SK-N-SH (cell line): ENCODE data around the gene NCKAP5L. TPM values are rescaled to one million over a fixed set of nuclear protein-coding genes. Genes with fewer than 3 reads are reported as not detected.

Experiments
- CTCF ChIA-PET: fragments of 300-600, 350-600 bp; formaldehyde crosslinking; extraction: SDS; loops from one replicate; lab custom pipeline; 2021; lab: Yijun Ruan, JAX
- POLR2A ChIA-PET: fragments of 350-600 bp; sonication (Branson Sonifier 250); formaldehyde crosslinking; extraction: SDS; loops from one replicate; lab custom pipeline; 2020; ENCODE audit warnings: antibody characterized with exemption, inconsistent platforms; lab: Yijun Ruan, JAX
- DNase-seq: peaks from one replicate; pipeline ENCODE4 v3.0.0; 2012
- H2AFZ ChIP-seq: fragments of 200-600 bp; sonication (generic); 2 replicates; pipeline ENCODE4 v1.8.1; 2016; ENCODE audit warnings: antibody characterized with exemption, mild to moderate bottlenecking, low read depth
- H3F3A ChIP-seq: fragments of 200-600 bp; sonication (generic); replicated peaks from 2 replicates; pipeline ENCODE3; 2016; ENCODE audit warnings: antibody characterized with exemption, mild to moderate bottlenecking; ENCODE audit not compliant: insufficient read depth
- H3K27ac ChIP-seq, 2 experiments: fragments of 200-500 bp in 1 of 2; fragments of 200-600 bp in 1 of 2; sonication (Bioruptor generic) in 1 of 2; sonication (generic), shearing (Covaris generic) in 1 of 2; 2 replicates each; pipeline versions ENCODE4 v1.5.1 to v1.6.1; 2014 to 2016; ENCODE audit warnings: low read depth in 2 of 2, inconsistent platforms in 1 of 2, low read length in 1 of 2, mild to moderate bottlenecking in 1 of 2, mixed read lengths in 1 of 2
- H3K27me3 ChIP-seq: fragments of 200-600 bp; sonication (generic), shearing (Covaris generic); 2 replicates; pipeline ENCODE4 v1.6.1; 2016; ENCODE audit warnings: mixed run types; ENCODE audit not compliant: insufficient read depth
- H3K36me3 ChIP-seq, 2 experiments: fragments of 200-500 bp in 1 of 2; fragments of 200-600 bp in 1 of 2; sonication (Bioruptor generic) in 1 of 2; sonication (generic) in 1 of 2; replicated peaks in 1 of 2; 2 replicates each; pipeline versions ENCODE3 to v1.5.1; 2014 to 2016; ENCODE audit warnings: low read length in 1 of 2, mild to moderate bottlenecking in 1 of 2; ENCODE audit not compliant: insufficient read depth in 2 of 2, control insufficient read depth in 1 of 2
- H3K4me1 ChIP-seq, 2 experiments: fragments of 200-500 bp in 1 of 2; fragments of 200-600 bp in 1 of 2; sonication (Bioruptor generic) in 1 of 2; sonication (generic), shearing (Covaris generic) in 1 of 2; 2 replicates each; pipeline versions ENCODE4 v1.5.1 to v1.6.1; 2014 to 2016; ENCODE audit warnings: low read depth in 1 of 2, low read length in 1 of 2, mixed run types in 1 of 2; ENCODE audit not compliant: insufficient read depth in 2 of 2, control insufficient read depth in 1 of 2
- H3K4me2 ChIP-seq: fragments of 200-600 bp; sonication (generic), shearing (Covaris generic); 2 replicates; pipeline ENCODE4 v1.6.1; 2017; ENCODE audit warnings: mixed run types
- H3K4me3 ChIP-seq, 2 experiments: fragments of 200-500 bp in 1 of 2; fragments of 200-600 bp in 1 of 2; sonication (Bioruptor generic) in 1 of 2; sonication (generic), shearing (Covaris generic) in 1 of 2; 2 replicates each; pipeline versions ENCODE4 v1.5.1 to v1.8.1; 2014 to 2016; ENCODE audit warnings: low read depth in 2 of 2, inconsistent platforms in 1 of 2, low read length in 1 of 2, mild to moderate bottlenecking in 1 of 2, mixed read lengths in 1 of 2, moderate library complexity in 1 of 2
- H3K79me2 ChIP-seq: fragments of 200-600 bp; sonication (generic); 2 replicates; pipeline ENCODE4 v1.8.1; 2017; ENCODE audit warnings: mild to moderate bottlenecking; ENCODE audit not compliant: insufficient read depth
- H3K9ac ChIP-seq: fragments of 200-600 bp; sonication (generic); 2 replicates; pipeline ENCODE4 v1.6.1; 2017; ENCODE audit warnings: mixed run types
- H3K9me2 ChIP-seq: fragments of 200-600 bp; sonication (generic); 2 replicates; pipeline ENCODE4 v1.6.1; 2017; ENCODE audit warnings: mixed run types
- H3K9me3 ChIP-seq: fragments of 200-600 bp; sonication (generic); 2 replicates; pipeline ENCODE4 v1.6.1; 2017; ENCODE audit warnings: mixed run types, mild to moderate bottlenecking, moderate library complexity
- H4K20me1 ChIP-seq: fragments of 200-600 bp; sonication (generic); 2 replicates; pipeline ENCODE4 v1.6.1; 2017; ENCODE audit warnings: mild to moderate bottlenecking, mixed run types; ENCODE audit not compliant: insufficient read depth
- CTCF ChIP-seq: fragments of 200-600 bp; sonication (generic); IDR thresholded peaks from 2 replicates; pipeline ENCODE4 v1.6.1; 2017; ENCODE audit warnings: antibody characterized with exemption, mild to moderate bottlenecking, moderate library complexity
- EP300 ChIP-seq, 2 experiments: IDR thresholded peaks; 2 replicates each; pipeline versions ENCODE4 v1.4.0 to v1.6.1; 2012; ENCODE audit warnings: borderline replicate concordance in 1 of 2, low read depth in 1 of 2, low read length in 1 of 2
- EZH2phosphoT487 ChIP-seq: fragments of 200-600 bp; sonication (generic); IDR thresholded peaks from 2 replicates; pipeline ENCODE4 v1.6.1; 2017; ENCODE audit warnings: low read depth, mixed run types, mild to moderate bottlenecking, antibody characterized with exemption, moderate library complexity, borderline replicate concordance
- FOXJ3 ChIP-seq: sonication (generic); formaldehyde crosslinking; IDR thresholded peaks from 2 replicates; pipeline ENCODE4 v1.5.1; 2020; ENCODE audit warnings: mild to moderate bottlenecking, missing genetic modification reagents
- FOXM1 ChIP-seq: IDR thresholded peaks from 2 replicates; pipeline ENCODE4 v1.4.0; 2012; ENCODE audit warnings: low read depth, mild to moderate bottlenecking
- GABPA ChIP-seq: IDR thresholded peaks from 2 replicates; pipeline ENCODE4 v1.4.0; 2012; ENCODE audit warnings: low read depth, mild to moderate bottlenecking
- GATA2 ChIP-seq: sonication (generic); formaldehyde crosslinking; IDR thresholded peaks from 2 replicates; pipeline ENCODE4 v1.5.0; 2020; ENCODE audit warnings: mild to moderate bottlenecking, missing genetic modification reagents
- MAX ChIP-seq: IDR thresholded peaks from 2 replicates; pipeline ENCODE4 v1.4.0; 2012; ENCODE audit warnings: low read depth
- MEF2A ChIP-seq: IDR thresholded peaks from 2 replicates; pipeline ENCODE4 v1.4.0; 2012; ENCODE audit warnings: low read depth, borderline replicate concordance
- MXI1 ChIP-seq: IDR thresholded peaks from 2 replicates; pipeline ENCODE4 v1.6.1; 2012; ENCODE audit warnings: mild to moderate bottlenecking, low read depth, low read length, improper control_type of control experiment
- NRF1 ChIP-seq: IDR thresholded peaks from 2 replicates; pipeline ENCODE4 v1.6.1; 2012; ENCODE audit warnings: low read depth, mild to moderate bottlenecking, low read length
- PBX3 ChIP-seq: IDR thresholded peaks from 2 replicates; pipeline ENCODE4; 2012
- TCF12 ChIP-seq: IDR thresholded peaks from 2 replicates; pipeline ENCODE4 v1.4.0; 2012
- TEAD4 ChIP-seq: IDR thresholded peaks from 2 replicates; pipeline ENCODE4 v1.4.0; 2012; ENCODE audit warnings: mild to moderate bottlenecking, borderline replicate concordance; ENCODE audit not compliant: insufficient read depth
- USF1 ChIP-seq: IDR thresholded peaks from 2 replicates; pipeline ENCODE4 v1.4.0; 2012; ENCODE audit warnings: low read depth, borderline replicate concordance
- WGBS: methylation state at CpG from one replicate; pipeline ENCODE4 v1.1.6; 2017; ENCODE audit warnings: low lambda C conversion rate; 5-methylcytosine and 5-hydroxymethylcytosine counted together
- polyA plus RNA-seq, 3 experiments: library from polyadenylated mRNA; depleted of rRNA; stranded (reverse); fragments of >200 nt; gene quantifications; 2 replicates each; pipeline ENCODE4 v1.2.3, GENCODE V29; 2012
- TF ChIP-seq, protein P1 (sequence below): IDR thresholded peaks from 2 replicates; pipeline ENCODE4 v1.6.1; 2012; ENCODE audit warnings: mild to moderate bottlenecking, low read depth, low read length, moderate library complexity

Gene NCKAP5L
- polyA plus RNA-seq, 1 of the 3 experiments (the other 2 are of a cell fraction), result 8.9 TPM

GRCh38 chr12:49792976-49793580 lies 35.1 kb downstream of the NCKAP5L start (continued):
- TF ChIP-seq CTCF, result no peak
- no peak for TF ChIP-seq USF1
- no peak for TF ChIP-seq EZH2phosphoT487
- no peak for TF ChIP-seq FOXM1

- no peaks in the 10 kb centered on the region for H3K9me2 ChIP-seq
- no peaks in the 10 kb centered on the region for H3K27me3 ChIP-seq
- H3K27ac ChIP-seq, result no peak overlapping the region
- no peak for DNase-seq
- no peaks in the 10 kb centered on the region for H3K4me1 ChIP-seq
- no peak overlapping the region for H3K4me2 ChIP-seq
- peaks cover 4% of the 10 kb centered on the region for H3F3A ChIP-seq
- no peaks in the 10 kb centered on the region for H3K9me3 ChIP-seq
- ChIA-PET CTCF (interaction anchor here (0.6 to 1.2 kb wide), 3 partner anchors 10 to 81 kb away, joined by 3 to 4 read pairs (median 3); no protein-coding TSS in a partner anchor), POLR2A (no interaction called here)
- no peak overlapping the region for H3K4me3 ChIP-seq
- peaks cover 9 to 43% of the 10 kb centered on the region in 2 experiments for H3K36me3 ChIP-seq
- no peaks in the 10 kb centered on the region for H3K79me2 ChIP-seq
- H4K20me1 ChIP-seq, result no peaks in the 10 kb centered on the region
- H2AFZ ChIP-seq, result no peak overlapping the region
- WGBS, result 94% methylated on average over 10 of the region's 20 CpGs
- H3K9ac ChIP-seq, result no peak overlapping the region
- TF ChIP-seq PBX3 (no peak), MAX (no peak), GATA2 (CRISPR knock-in tag) (no peak), TEAD4 (no peak), MXI1 (no peak), FOXJ3 (CRISPR knock-in tag) (no peak), GABPA (no peak), MEF2A (no peak), TCF12 (no peak), NRF1 (no peak), EP300 (IDR thresholded peaks at IDR 0.05; ENCODE audit: borderline replicate concordance in 1 of 2, low read depth in 1 of 2, low read length in 1 of 2) (no peak), FOXM1 (no peak)
- TF ChIP-seq, protein P1, sequence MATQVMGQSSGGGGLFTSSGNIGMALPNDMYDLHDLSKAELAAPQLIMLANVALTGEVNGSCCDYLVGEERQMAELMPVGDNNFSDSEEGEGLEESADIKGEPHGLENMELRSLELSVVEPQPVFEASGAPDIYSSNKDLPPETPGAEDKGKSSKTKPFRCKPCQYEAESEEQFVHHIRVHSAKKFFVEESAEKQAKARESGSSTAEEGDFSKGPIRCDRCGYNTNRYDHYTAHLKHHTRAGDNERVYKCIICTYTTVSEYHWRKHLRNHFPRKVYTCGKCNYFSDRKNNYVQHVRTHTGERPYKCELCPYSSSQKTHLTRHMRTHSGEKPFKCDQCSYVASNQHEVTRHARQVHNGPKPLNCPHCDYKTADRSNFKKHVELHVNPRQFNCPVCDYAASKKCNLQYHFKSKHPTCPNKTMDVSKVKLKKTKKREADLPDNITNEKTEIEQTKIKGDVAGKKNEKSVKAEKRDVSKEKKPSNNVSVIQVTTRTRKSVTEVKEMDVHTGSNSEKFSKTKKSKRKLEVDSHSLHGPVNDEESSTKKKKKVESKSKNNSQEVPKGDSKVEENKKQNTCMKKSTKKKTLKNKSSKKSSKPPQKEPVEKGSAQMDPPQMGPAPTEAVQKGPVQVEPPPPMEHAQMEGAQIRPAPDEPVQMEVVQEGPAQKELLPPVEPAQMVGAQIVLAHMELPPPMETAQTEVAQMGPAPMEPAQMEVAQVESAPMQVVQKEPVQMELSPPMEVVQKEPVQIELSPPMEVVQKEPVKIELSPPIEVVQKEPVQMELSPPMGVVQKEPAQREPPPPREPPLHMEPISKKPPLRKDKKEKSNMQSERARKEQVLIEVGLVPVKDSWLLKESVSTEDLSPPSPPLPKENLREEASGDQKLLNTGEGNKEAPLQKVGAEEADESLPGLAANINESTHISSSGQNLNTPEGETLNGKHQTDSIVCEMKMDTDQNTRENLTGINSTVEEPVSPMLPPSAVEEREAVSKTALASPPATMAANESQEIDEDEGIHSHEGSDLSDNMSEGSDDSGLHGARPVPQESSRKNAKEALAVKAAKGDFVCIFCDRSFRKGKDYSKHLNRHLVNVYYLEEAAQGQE, result no peak
Observed at GRCh38 chr12:49792181-49792970, 35.8 kb downstream of the NCKAP5L start.
